Activated CD4-positive, CD25-positive, alpha-beta regulatory T cell treated with anti-CD3 and anti-CD28 coated beads, Interleukin-2, amount 50 U/mL, for 24 hours (primary cell): Measurements from ENCODE around the gene CD74.
A peak's percentile ranks its signal among the peaks of the same experiment; 100 is the strongest.

ENCODE experiments used
- ATAC-seq, 2 donors: fragments of 150-1000 bp; cut with Tn5 transposase; one replicate each; pipeline ENCODE4 v1.10.0; 2021; ENCODE audit warnings: mild to moderate bottlenecking in 1 of 2, moderate library complexity in 1 of 2

The CD74 gene

GRCh38 chr5:150357326-150358260 lies 55.1 kb downstream of the CD74 start, which contains the start of gene TCOF1:
TCOF1 (plus strand) TSS chr5:150357697; CDS start chr5:150357747, 50 bp downstream.
- ATAC-seq: peak; percentile 97 to 98

GRCh38 chr5:150356575-150357294 lies 56.0 kb downstream of the CD74 start:
- ATAC-seq: no peak

- no peak for ATAC-seq
Observed at GRCh38 chr5:150355791-150356190, 56.9 kb downstream of the CD74 start.

- no peak for ATAC-seq
Observed at GRCh38 chr5:150353032-150353675, 59.6 kb downstream of the CD74 start.

GRCh38 chr5:150352244-150353031 lies 60.3 kb downstream of the CD74 start:
- ATAC-seq: no peak
